Mammary epithelial cell (primary cell): ENCODE measurements around the gene SLC22A13.

Experiments
- CTCF ChIP-seq, 2 donors: IDR thresholded peaks in 1 of 2; conservative IDR thresholded peaks in 1 of 2; 2 replicates each; pipeline ENCODE4 v1.5.1; 2011 to 2012; ENCODE audit warnings: inconsistent platforms in 2 of 2, low read length in 2 of 2, mild to moderate bottlenecking in 2 of 2, control low read depth in 1 of 2, low read depth in 1 of 2; ENCODE audit not compliant: insufficient read depth in 1 of 2; ENCODE audit errors: extremely low read depth in 1 of 2
- EZH2 ChIP-seq: IDR thresholded peaks from 2 replicates; pipeline ENCODE4 v1.6.1; 2012; ENCODE audit warnings: low read length, inconsistent platforms, borderline replicate concordance

- TF ChIP-seq CTCF (conservative IDR thresholded peaks at IDR 0.05 in 1 of 2, IDR thresholded peaks at IDR 0.05 in 1 of 2; ENCODE audit: extremely low read depth in 1 of 2, insufficient read depth in 1 of 2, low read depth in 1 of 2, low read length in 2 of 2) (no peak), EZH2 (no peak)
These were observed 45.9 kb upstream of the SLC22A13 start for GRCh38 chr3:38219609-38220197.
